Erythroblast (primary cell): Measurements from ENCODE around the gene LDAH.

Source experiments
- DNase-seq, 2 experiments: peaks; one replicate each; lab custom pipeline; 2025; lab: John Stamatoyannopoulos, UW
- GATA1 ChIP-seq: IDR thresholded peaks from 2 replicates; pipeline ENCODE4 v1.6.1; 2011; ENCODE audit warnings: low read depth, mild to moderate bottlenecking, control low read depth, low read length, moderate library complexity
- POLR2A ChIP-seq: IDR thresholded peaks from 2 replicates; pipeline ENCODE4 v1.6.1; 2011; ENCODE audit warnings: mild to moderate bottlenecking, low read length

LDAH gene

GRCh38 chr2:20656561-20656960 lies 166.3 kb downstream of the LDAH start:
- DNase-seq = no peak

GRCh38 chr2:20654535-20654813 lies 168.4 kb downstream of the LDAH start:
- no peak for TF ChIP-seq GATA1
- TF ChIP-seq POLR2A = no peak
- no peak for DNase-seq

More at GRCh38 chr2:20656561-20656960, 166.3 kb downstream of the LDAH start:
- no peak for TF ChIP-seq POLR2A
- TF ChIP-seq GATA1 = no peak

- no peak for DNase-seq
- TF ChIP-seq GATA1 (no peak), POLR2A (no peak)
Measured at GRCh38 chr2:20653695-20654534, 169.0 kb downstream of the LDAH start.

- no peak for DNase-seq
- TF ChIP-seq POLR2A (no peak), GATA1 (no peak)
Measured at GRCh38 chr2:20652673-20653575, 170.0 kb downstream of the LDAH start.

- DNase-seq = no peak
Measured at GRCh38 chr2:20652141-20652540, 170.8 kb downstream of the LDAH start.

GRCh38 chr2:20651731-20652099 lies 171.2 kb downstream of the LDAH start:
- DNase-seq = no peak
- TF ChIP-seq GATA1 = no peak
- no peak for TF ChIP-seq POLR2A

More at GRCh38 chr2:20652141-20652540, 170.8 kb downstream of the LDAH start:
- no peak for TF ChIP-seq GATA1
- TF ChIP-seq POLR2A = no peak

GRCh38 chr2:20650877-20651730 lies 171.8 kb downstream of the LDAH start, which contains the start of gene HS1BP3:
HS1BP3 (minus strand) TSS chr2:20651098; CDS start chr2:20651063, 35 bp downstream.
- peak; percentile 79 for TF ChIP-seq POLR2A
- TF ChIP-seq GATA1 = no peak
- DNase-seq = peak; percentile 90 to 96

GRCh38 chr2:20650393-20650876 lies 172.5 kb downstream of the LDAH start:
- DNase-seq = peak; percentile 57 to 75

GRCh38 chr2:20649976-20650375 lies 172.9 kb downstream of the LDAH start:
- no peak for DNase-seq

More at GRCh38 chr2:20650393-20650876, 172.5 kb downstream of the LDAH start:
- TF ChIP-seq GATA1 = no peak
- no peak for TF ChIP-seq POLR2A

GRCh38 chr2:20649576-20649975 lies 173.3 kb downstream of the LDAH start:
- TF ChIP-seq POLR2A (no peak), GATA1 (no peak)
- DNase-seq = peak in 1 of 2 experiments; percentile 11

More at GRCh38 chr2:20649976-20650375, 172.9 kb downstream of the LDAH start:
- TF ChIP-seq POLR2A (no peak), GATA1 (no peak)

- TF ChIP-seq POLR2A (no peak), GATA1 (no peak)
Measured at GRCh38 chr2:20648831-20649230, 174.1 kb downstream of the LDAH start.

GRCh38 chr2:20648206-20648605 lies 174.7 kb downstream of the LDAH start:
- TF ChIP-seq GATA1 (no peak), POLR2A (no peak)
- no peak for DNase-seq

More at GRCh38 chr2:20648831-20649230, 174.1 kb downstream of the LDAH start:
- no peak for DNase-seq

- no peak for TF ChIP-seq POLR2A
- TF ChIP-seq GATA1 = no peak
- DNase-seq = no peak
Measured at GRCh38 chr2:20647738-20648137, 175.2 kb downstream of the LDAH start.
